Testis (tissue), 2 donors: Measurements from ENCODE around the gene CFAP410.

Experiments
- CTCF ChIP-seq, 3 experiments: fragments of 450-650 bp in 2 of 3; fragments of 200-600 bp in 1 of 3; sonication (generic) in 1 of 3; IDR thresholded peaks; one replicate each; pipeline ENCODE4 v1.5.1; 2016 to 2019; ENCODE audit warnings: antibody characterized with exemption in 3 of 3, mild to moderate bottlenecking in 2 of 3, moderate library complexity in 1 of 3
- POLR2A ChIP-seq: fragments of 450-650 bp; IDR thresholded peaks from one replicate; pipeline ENCODE4 v1.6.1; 2017; ENCODE audit warnings: antibody characterized with exemption, mild to moderate bottlenecking, moderate library complexity

- TF ChIP-seq CTCF (IDR thresholded peaks at IDR 0.05): no peak
- TF ChIP-seq POLR2A: no peak
These were observed 35.1 kb downstream of the CFAP410 start for GRCh38 chr21:44304011-44304616.
